Activated CD8-positive, alpha-beta memory T cell treated with anti-CD3 and anti-CD28 coated beads, Interleukin-2, amount 10 ng/mL, durations not matched to agents 7 days and 5 days (primary cell): Measurements from ENCODE around the gene MCL1. TPM values are rescaled to one million over a fixed set of nuclear protein-coding genes. Genes with fewer than 3 reads are reported as not detected.
"Not testable (repeated sequence)": the region's sequence is repeated elsewhere in the genome, so short reads cannot be mapped to it uniquely, and the experiment has no call there.

Experiments used
- ATAC-seq: fragments of 150-1000 bp; cut with Tn5 transposase; one replicate; pipeline ENCODE4 v1.10.0; 2021; ENCODE audit warnings: moderate library complexity
- CTCF ChIA-PET: fragments of 350-600 bp; sonication (Branson Sonifier 250); formaldehyde crosslinking; loops from one replicate; lab custom pipeline; 2021; ENCODE audit warnings: antibody characterized with exemption; lab: Charles Lee
- DNase-seq: peaks from one replicate; pipeline ENCODE4 v3.0.0-alpha.2; 2020
- H3K27ac Mint-ChIP-seq: one replicate; pipeline ENCODE4 v1.8.0; 2021; ENCODE audit warnings: mild to moderate bottlenecking, mixed read lengths
- H3K27me3 Mint-ChIP-seq: one replicate; pipeline ENCODE4 v1.8.0; 2021; ENCODE audit warnings: mixed read lengths
- H3K36me3 Mint-ChIP-seq: one replicate; pipeline ENCODE4 v1.8.0; 2021; ENCODE audit warnings: mild to moderate bottlenecking, mixed read lengths
- H3K4me1 Mint-ChIP-seq: one replicate; pipeline ENCODE4 v1.8.0; 2021; ENCODE audit warnings: mixed read lengths
- H3K4me3 Mint-ChIP-seq: one replicate; pipeline ENCODE4 v1.8.0; 2021; ENCODE audit warnings: mild to moderate bottlenecking, moderate library complexity, mixed read lengths
- H3K9me3 Mint-ChIP-seq: one replicate; pipeline ENCODE4 v1.8.0; 2022; ENCODE audit warnings: low read depth, mixed read lengths
- total RNA-seq, 2 experiments: library from RNA; stranded (reverse); gene quantifications; one replicate each; pipeline ENCODE4 v1.2.3, GENCODE V29; 2021

The MCL1 gene
- total RNA-seq, 2 experiments from 2014 or later: 373 to 408 TPM

GRCh38 chr1:150575518-150576366 lies 3.7 kb downstream of the MCL1 start:
- peak overlapping the region; percentile 99 for H3K4me3 Mint-ChIP-seq

GRCh38 chr1:150575072-150575489 lies 4.3 kb downstream of the MCL1 start:
- Mint-ChIP-seq H3K4me1 (peaks cover 54% of the 10 kb centered on the region), H3K4me3 (peak overlapping the region; percentile 99)
- CTCF ChIA-PET: interaction anchor here (1.6 to 15.0 kb wide), 2 partner anchors 12 to 45 kb away, joined by 4 to 297 read pairs; no protein-coding TSS in a partner anchor

More at GRCh38 chr1:150575518-150576366, 3.7 kb downstream of the MCL1 start:
- Mint-ChIP-seq H3K27ac (peak overlapping the region; percentile 97), H3K9me3 (no peaks in the 10 kb centered on the region), H3K36me3 (peaks cover 73% of the 10 kb centered on the region), H3K4me1 (peaks cover 54% of the 10 kb centered on the region), H3K27me3 (no peaks in the 10 kb centered on the region)
- DNase-seq: no peak
- ATAC-seq: no peak
- CTCF ChIA-PET: interaction anchor here (0.9 to 15.0 kb wide), 3 partner anchors 13 to 44 kb away, joined by 4 to 297 read pairs (median 5); no protein-coding TSS in a partner anchor

GRCh38 chr1:150574260-150575071 lies 4.9 kb downstream of the MCL1 start:
- ATAC-seq: no peak
- peaks cover 58% of the 10 kb centered on the region for H3K4me1 Mint-ChIP-seq
- H3K27ac Mint-ChIP-seq: peak overlapping the region; percentile 97
- DNase-seq: no peak
- no peaks in the 10 kb centered on the region for H3K27me3 Mint-ChIP-seq
- CTCF ChIA-PET: interaction anchor here (1.6 to 15.0 kb wide), 2 partner anchors 12 to 46 kb away, joined by 4 to 297 read pairs; no protein-coding TSS in a partner anchor
- no peaks in the 10 kb centered on the region for H3K9me3 Mint-ChIP-seq
- peaks cover 79% of the 10 kb centered on the region for H3K36me3 Mint-ChIP-seq
- H3K4me3 Mint-ChIP-seq: peak overlapping the region; percentile 99

More at GRCh38 chr1:150575072-150575489, 4.3 kb downstream of the MCL1 start:
- no peak for ATAC-seq
- H3K27me3 Mint-ChIP-seq: no peaks in the 10 kb centered on the region
- no peak for DNase-seq
- H3K27ac Mint-ChIP-seq: peak overlapping the region; percentile 97
- H3K36me3 Mint-ChIP-seq: peaks cover 74% of the 10 kb centered on the region
- no peaks in the 10 kb centered on the region for H3K9me3 Mint-ChIP-seq

DNA sequence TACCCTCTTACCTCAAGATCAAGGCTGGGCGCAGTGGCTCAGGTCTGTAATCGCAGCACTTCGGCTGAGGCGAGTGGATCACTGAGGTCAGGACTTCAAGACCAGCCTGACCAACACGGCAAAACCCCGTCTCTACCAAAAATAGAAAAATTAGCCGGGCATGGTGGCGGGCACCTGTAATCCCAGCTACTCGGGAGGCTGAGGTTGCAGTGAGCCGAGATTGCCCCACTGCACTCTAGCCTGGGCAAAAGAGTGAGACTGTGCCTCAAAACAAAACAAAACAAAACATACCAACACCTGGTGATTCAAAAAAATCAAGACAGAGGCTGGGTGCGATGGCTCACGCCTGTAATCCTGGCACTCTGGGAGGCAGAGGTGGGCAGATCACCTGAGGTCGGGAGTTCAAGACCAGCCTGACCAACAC lies 5.8 kb downstream of the MCL1 start:
- H3K27ac Mint-ChIP-seq: peak overlapping the region; percentile 98
- peaks cover 66% of the 10 kb centered on the region for H3K4me1 Mint-ChIP-seq
- DNase-seq: peak; percentile 51
- CTCF ChIA-PET: interaction anchor here (4.3 to 15.0 kb wide), 2 partner anchors 11 to 47 kb away, joined by 15 to 297 read pairs; no protein-coding TSS in a partner anchor
- peaks cover 74% of the 10 kb centered on the region for H3K36me3 Mint-ChIP-seq
- H3K9me3 Mint-ChIP-seq, H3K27me3 Mint-ChIP-seq, ATAC-seq: not testable (repeated sequence)
- peak overlapping the region; percentile 99 for H3K4me3 Mint-ChIP-seq

DNA sequence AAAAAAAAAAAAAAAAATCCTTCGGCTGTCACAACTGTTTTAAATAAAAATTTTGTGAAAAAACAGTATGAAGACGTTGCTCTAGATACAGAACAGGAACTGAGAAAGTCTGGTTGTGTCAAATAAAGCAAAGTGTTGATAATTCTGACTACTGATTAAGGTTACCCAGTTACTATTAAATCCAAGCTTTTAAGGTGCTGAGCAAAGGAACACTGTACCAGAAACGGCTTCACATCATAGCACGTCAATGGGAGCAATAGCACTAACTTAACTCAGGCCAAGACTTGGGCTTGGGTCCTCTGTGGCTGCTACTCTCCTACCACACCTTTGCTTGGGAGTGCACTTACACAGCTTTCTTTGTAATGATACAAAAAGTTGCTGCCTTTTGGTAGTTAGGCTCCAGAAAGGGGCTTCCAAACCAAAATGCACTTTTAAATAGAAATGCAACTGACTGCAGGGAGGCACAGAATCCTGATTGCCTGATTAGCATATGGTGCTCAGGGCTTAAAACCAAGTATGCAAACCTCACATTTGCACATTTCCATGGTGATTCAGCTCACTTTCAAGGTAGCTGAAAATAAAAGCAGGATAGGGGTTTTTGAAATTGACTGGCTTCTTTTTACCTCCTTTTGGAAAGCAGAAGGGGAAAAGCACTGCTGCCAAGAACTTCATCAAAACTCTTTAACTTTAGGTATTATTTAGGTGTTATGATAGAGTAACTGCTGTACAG lies 6.3 kb downstream of the MCL1 start:
- H3K36me3 Mint-ChIP-seq: peaks cover 68% of the 10 kb centered on the region
- CTCF ChIA-PET: interaction anchor here (1.0 to 15.0 kb wide), 3 partner anchors 10 to 47 kb away, joined by 4 to 297 read pairs (median 15); no protein-coding TSS in a partner anchor
- DNase-seq (peak; percentile 40), ATAC-seq (no peak)
- no peaks in the 10 kb centered on the region for H3K9me3 Mint-ChIP-seq
- H3K4me3 Mint-ChIP-seq: peak overlapping the region; percentile 99
- H3K27ac Mint-ChIP-seq: peak overlapping the region; percentile 98
- peaks cover 72% of the 10 kb centered on the region for H3K4me1 Mint-ChIP-seq
- H3K27me3 Mint-ChIP-seq: no peaks in the 10 kb centered on the region

GRCh38 chr1:150568594-150568966 lies 10.8 kb downstream of the MCL1 start:
- peak; percentile 46 for DNase-seq
- CTCF ChIA-PET: interaction anchor here (0.9 to 15.0 kb wide), 6 partner anchors 6 to 413 kb away, joined by 3 to 297 read pairs (median 6); partner anchors contain the start of genes ANXA9 and MCL1
- Mint-ChIP-seq H3K9me3 (no peaks in the 10 kb centered on the region), H3K36me3 (peaks cover 33% of the 10 kb centered on the region), H3K27ac (peak overlapping the region; percentile 98), H3K4me1 (peaks cover 90% of the 10 kb centered on the region), H3K4me3 (peak overlapping the region; percentile 73), H3K27me3 (no peaks in the 10 kb centered on the region)
- no peak for ATAC-seq

GRCh38 chr1:150567717-150568593 lies 11.5 kb downstream of the MCL1 start:
- H3K4me1 Mint-ChIP-seq: peaks cover 90% of the 10 kb centered on the region
- H3K36me3 Mint-ChIP-seq: peaks cover 27% of the 10 kb centered on the region
- peak overlapping the region; percentile 98 for H3K27ac Mint-ChIP-seq
- DNase-seq (peak; percentile 81), ATAC-seq (peak; percentile 25)
- no peaks in the 10 kb centered on the region for H3K9me3 Mint-ChIP-seq
- peak overlapping the region; percentile 73 for H3K4me3 Mint-ChIP-seq
- no peaks in the 10 kb centered on the region for H3K27me3 Mint-ChIP-seq
- CTCF ChIA-PET: interaction anchor here (0.9 to 15.0 kb wide), 7 partner anchors 5 to 480 kb away, joined by 3 to 297 read pairs (median 4); partner anchors contain the start of genes ANXA9 and MCL1

- Mint-ChIP-seq H3K36me3 (peaks cover 21% of the 10 kb centered on the region), H3K4me3 (peak overlapping the region; percentile 73), H3K9me3 (no peaks in the 10 kb centered on the region), H3K27ac (peak overlapping the region; percentile 98), H3K27me3 (no peaks in the 10 kb centered on the region), H3K4me1 (peaks cover 90% of the 10 kb centered on the region)
- peak; percentile 45 for ATAC-seq
- peak; percentile 88 for DNase-seq
- CTCF ChIA-PET: interaction anchor here (0.5 to 15.0 kb wide), 7 partner anchors 4 to 481 kb away, joined by 3 to 297 read pairs (median 3); partner anchors contain the start of genes ANXA9 and MCL1
Measured at GRCh38 chr1:150567341-150567716, 12.1 kb downstream of the MCL1 start.

DNA sequence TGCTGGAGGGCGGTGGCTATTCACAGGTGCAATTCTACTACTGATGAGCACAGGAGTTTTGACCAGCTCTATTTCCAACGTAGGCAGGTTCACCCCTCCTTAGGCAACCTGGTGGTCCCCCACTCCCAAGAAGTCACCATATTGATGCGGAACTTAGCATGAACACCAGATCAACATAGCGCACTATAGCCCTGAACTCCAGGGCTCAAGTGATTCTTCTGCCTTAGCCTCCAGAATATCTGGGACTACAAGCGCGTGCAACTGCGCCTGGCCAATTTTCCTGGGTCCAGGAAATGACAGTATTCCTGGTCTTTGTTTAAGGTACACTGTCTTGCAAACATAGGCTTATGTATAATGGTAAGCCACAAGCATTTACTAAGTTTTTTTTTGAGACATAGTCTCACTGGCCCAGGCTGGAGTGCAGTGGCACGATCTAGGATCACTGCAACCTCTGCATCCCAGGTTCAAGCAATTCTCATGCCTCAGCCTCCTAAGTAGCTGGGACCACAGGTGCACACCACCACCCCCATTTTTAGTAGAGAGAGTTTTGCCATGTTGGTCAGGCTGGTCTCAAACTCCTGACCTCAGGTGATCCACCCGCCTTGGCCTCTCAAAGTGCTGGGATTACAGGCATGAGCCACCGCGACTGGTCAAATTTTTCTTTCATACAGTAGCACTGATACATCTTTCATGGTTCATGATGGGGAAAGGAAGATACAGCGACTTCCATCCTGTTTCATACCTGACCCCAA lies 12.6 kb downstream of the MCL1 start:
- H3K36me3 Mint-ChIP-seq: peaks cover 20% of the 10 kb centered on the region
- H3K27ac Mint-ChIP-seq: peak overlapping the region; percentile 98
- H3K27me3 Mint-ChIP-seq: no peaks in the 10 kb centered on the region
- H3K4me1 Mint-ChIP-seq: peaks cover 87% of the 10 kb centered on the region
- peak overlapping the region; percentile 73 for H3K4me3 Mint-ChIP-seq
- CTCF ChIA-PET: interaction anchor here (0.5 to 15.0 kb wide), 6 partner anchors 4 to 55 kb away, joined by 3 to 297 read pairs (median 152); partner anchors contain the start of gene MCL1
- H3K9me3 Mint-ChIP-seq: no peaks in the 10 kb centered on the region
- no peak for ATAC-seq
- DNase-seq: no peak

- not testable (repeated sequence) for DNase-seq, H3K4me3 Mint-ChIP-seq, H3K9me3 Mint-ChIP-seq, H3K27me3 Mint-ChIP-seq, ATAC-seq
- Mint-ChIP-seq H3K4me1 (peaks cover 83% of the 10 kb centered on the region), H3K36me3 (peaks cover 14% of the 10 kb centered on the region), H3K27ac (peak overlapping the region; percentile 100)
- CTCF ChIA-PET: interaction anchor here (0.7 to 12.0 kb wide), 4 partner anchors 9 to 431 kb away, joined by 4 to 297 read pairs (median 150); partner anchors contain the start of gene MCL1
Measured at GRCh38 chr1:150565240-150565991, 14.0 kb downstream of the MCL1 start.
